ENCODE measurements around the gene DIS3L2. TPM values are rescaled to one million over a fixed set of nuclear protein-coding genes. Genes with fewer than 3 reads are reported as not detected.
"Not testable (repeated sequence)": the region's sequence is repeated elsewhere in the genome, so short reads cannot be mapped to it uniquely, and the experiment has no call there.

Gene DIS3L2
- total RNA-seq, 1 donor from 2014 or later, result 17.1 TPM

- no peak for DNase-seq (ENCODE audit: low read depth, low spot score)
These were observed 208.9 kb downstream of the DIS3L2 start for GRCh38 chr2:232170396-232170795.

GRCh38 chr2:232174662-232175061, 213.1 kb downstream of the DIS3L2 start:
- DNase-seq (ENCODE audit: low read depth, low spot score), result no peak

GRCh38 chr2:232176587-232176986, 215.1 kb downstream of the DIS3L2 start:
- not testable (repeated sequence) for DNase-seq (ENCODE audit: low read depth, low spot score)

GRCh38 chr2:232183279-232183678, 221.8 kb downstream of the DIS3L2 start:
- DNase-seq (ENCODE audit: low read depth, low spot score), result no peak

GRCh38 chr2:232184346-232184745, 222.8 kb downstream of the DIS3L2 start:
- no peak for DNase-seq (ENCODE audit: low read depth, low spot score)

GRCh38 chr2:232190796-232191195, 229.3 kb downstream of the DIS3L2 start:
- DNase-seq (ENCODE audit: low read depth, low spot score), result no peak

DNA sequence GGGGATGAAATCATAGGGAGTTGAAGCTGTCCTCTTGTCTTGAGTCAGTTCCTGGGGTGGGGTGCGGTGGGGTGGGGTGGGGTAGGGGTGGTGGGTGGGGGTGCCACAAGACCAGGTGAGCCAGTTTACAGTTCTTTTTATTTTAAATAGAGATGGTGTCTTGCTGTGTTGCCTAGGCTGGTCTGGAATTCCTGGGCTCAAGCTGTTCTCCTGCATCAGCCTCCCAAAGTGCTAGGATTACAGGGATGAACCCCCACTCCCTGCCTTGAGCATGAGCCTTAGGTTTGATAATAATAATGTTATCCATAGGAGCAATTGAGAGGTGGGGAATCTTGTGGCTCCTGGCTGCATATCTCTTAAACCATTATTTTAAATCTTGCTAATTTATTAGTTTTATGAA, 234.0 kb downstream of the DIS3L2 start:
- no peak for DNase-seq (ENCODE audit: low read depth, low spot score)

DNA sequence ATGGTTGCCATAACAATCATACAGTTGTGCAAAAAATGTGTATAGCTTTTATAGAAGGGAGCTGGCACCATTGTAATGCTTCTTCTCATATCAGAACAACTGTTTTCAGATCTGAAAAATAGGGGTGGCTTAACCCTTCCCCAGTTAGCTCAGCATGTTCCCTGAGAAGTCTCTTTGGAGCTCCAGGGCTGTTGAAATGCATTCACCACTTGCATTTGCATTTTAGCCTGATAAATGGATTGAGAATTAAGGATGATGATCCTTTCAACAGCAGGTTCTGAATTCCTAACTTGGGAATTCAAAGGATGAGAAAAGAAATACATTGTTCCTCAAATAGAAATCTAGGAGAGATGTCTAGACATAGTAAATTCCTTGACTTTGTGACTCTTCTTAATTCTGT, 235.3 kb downstream of the DIS3L2 start:
- DNase-seq (ENCODE audit: low read depth, low spot score), result no peak

DNA sequence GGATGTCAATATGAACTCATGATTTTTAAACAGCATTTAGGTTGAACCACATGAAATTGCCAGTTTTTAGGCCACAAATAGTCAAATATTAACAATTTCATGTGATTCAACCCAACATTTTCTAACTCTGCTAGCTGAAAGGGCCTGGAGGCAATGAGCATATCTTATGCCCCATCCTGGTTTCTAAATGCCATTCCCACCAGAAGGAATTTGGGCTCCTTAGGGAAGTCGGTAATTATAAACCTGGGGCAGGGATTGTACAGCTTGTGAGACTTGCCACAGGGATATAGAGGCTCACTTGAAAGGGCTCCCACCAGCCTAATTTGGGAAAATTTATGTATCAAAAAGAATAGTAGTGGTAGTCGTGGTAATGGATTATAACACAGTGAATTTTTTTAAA, 238.7 kb downstream of the DIS3L2 start:
- DNase-seq (ENCODE audit: low read depth, low spot score), result no peak

GRCh38 chr2:232203166-232203891, 241.8 kb downstream of the DIS3L2 start:
- DNase-seq (ENCODE audit: low read depth, low spot score), result no peak

GRCh38 chr2:232203936-232204335, 242.4 kb downstream of the DIS3L2 start:
- no peak for DNase-seq (ENCODE audit: low read depth, low spot score)

- DNase-seq (ENCODE audit: low read depth, low spot score), result no peak
These were observed 243.0 kb downstream of the DIS3L2 start for GRCh38 chr2:232204457-232204931.

- no peak for DNase-seq (ENCODE audit: low read depth, low spot score)
These were observed 245.7 kb downstream of the DIS3L2 start for GRCh38 chr2:232207174-232207573.

DNA sequence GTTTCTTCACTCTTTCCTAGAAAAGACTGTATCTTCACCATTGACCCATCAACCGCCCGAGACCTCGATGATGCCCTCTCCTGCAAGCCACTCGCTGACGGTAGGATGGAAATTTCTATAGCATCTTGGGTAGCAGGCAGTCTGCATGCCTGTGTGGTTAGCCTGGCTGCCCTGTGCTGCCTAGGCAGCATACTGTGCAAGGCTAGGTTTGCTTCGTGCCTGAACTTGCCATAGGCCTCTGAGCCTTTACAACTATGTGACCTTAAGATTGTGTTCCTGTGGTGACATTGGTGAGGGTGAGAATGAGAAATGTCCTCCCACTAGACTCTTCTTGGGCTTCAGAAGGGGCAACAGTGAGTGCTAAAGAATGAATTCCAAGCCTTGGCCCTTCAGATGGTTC, 248.8 kb downstream of the DIS3L2 start:
- no peak for DNase-seq (ENCODE audit: low read depth, low spot score)

DNA sequence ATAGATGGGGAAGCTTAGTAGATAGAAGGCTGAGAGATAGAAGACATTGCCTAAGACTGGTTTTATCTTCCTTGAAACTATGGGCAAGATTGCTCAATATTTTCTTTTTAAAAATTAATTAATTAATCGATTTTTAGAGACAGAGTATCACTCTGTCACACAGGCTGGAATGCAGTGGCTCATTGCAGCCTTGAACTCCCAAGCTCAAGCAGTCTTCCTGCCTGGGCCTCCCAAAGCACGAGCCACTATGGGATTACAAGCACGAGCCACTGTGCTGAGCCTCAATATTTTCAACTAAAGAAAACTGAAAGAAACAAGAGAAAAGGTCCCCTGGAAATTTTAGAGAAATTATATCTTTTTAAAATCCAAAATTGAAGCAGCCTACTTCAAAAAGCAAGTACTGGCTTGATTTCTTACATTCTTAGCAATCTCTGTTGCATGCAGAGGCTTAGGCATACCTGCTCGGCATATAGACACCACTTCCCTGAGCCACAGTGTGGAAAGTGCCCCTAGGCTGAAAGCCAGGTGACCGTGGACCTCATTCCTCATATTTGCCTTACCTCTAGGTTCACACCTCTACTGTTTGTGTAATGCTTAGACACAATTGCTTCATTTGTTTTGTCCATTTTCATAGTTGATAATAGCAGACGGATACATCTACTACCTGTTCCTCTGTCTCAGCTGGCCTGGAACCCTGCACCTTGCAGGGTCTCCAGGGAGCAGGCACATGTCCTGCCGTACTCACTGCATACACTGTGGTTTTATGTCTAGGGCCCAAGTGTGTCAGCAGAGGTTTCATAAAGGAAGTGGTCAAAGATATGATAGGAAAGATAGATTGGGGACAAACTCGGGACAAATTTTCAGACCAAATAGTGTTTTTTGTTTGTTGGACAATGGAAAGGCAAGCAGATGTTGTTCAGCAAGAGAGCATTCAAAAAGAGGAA, 250.5 kb downstream of the DIS3L2 start:
- no peak for DNase-seq (ENCODE audit: low read depth, low spot score)

- DNase-seq (ENCODE audit: low read depth, low spot score), result no peak
These were observed 251.7 kb downstream of the DIS3L2 start for GRCh38 chr2:232213176-232213575.

DNA sequence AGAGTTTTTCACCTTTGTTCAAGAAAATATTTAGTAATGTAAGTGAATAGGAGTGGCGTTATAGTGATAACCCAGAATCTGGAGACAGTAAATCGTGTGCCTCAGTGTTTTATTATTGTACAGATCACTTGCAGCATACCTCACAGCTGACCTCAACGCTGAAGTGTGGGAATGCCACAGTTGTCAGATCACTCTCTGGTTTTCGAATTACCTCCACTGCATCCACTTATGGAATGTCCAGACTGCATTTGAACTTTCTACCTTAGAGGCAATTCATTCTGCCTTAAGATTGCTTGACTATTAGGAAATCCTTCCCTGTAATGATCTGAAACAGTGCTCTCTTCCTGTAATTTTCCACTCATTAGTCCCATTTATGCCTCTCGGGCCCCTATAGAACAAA, 252.5 kb downstream of the DIS3L2 start:
- no peak for DNase-seq (ENCODE audit: low read depth, low spot score)

- no peak for DNase-seq (ENCODE audit: low read depth, low spot score)
These were observed 254.5 kb downstream of the DIS3L2 start for GRCh38 chr2:232216028-232216427.

DNA sequence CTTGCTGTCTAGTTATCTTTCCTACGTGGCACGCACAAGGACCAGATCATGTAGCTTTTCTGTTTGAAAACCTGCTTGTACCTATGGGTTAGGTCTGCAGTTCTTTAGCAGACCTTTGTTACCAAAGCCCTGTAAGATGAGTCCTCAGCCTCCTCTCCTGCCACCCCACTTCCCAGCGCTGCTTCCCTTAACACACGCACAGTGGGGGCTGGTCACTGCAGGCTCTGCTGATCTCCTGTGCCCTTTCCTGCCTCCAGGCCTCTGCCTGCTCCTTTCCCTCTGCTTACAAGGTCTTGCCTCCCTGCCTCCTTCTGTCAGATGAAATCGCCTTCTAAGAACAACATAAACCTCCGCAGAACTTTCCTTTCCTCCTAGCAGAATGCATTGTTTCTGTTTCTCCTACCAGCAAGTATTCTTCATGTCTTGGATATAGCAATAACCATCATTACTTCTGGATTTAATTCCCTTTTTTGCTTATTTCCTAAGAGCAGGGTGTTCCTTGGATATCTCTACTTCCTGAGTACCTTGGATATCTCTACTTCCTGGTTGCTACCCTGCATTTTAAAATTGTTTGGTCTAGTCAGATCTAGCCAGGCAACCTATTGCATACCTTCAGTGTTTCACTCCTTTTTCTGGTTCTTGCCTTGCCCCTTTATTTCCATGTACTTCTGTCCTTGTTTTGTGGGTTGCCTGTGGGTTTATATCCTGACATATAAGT, 257.4 kb downstream of the DIS3L2 start:
- no peak for DNase-seq (ENCODE audit: low read depth, low spot score)

DNA sequence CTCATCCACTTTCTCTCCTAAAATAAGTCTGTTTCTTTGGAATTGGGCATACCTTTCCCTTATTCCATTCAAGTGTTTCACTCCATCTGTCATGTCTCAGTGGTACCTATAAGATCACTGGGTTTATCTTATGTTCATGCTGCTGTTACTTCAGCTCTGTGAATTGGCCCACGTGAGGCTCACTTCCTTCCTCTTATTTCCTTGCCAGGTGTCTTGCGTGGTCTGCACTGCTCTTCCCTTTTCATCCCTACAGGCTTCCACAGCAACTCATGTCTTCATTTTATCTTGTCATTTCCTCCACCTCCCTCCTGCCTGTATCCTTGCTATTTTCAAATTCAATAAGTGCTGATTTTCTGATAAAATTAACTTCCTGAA, 258.0 kb downstream of the DIS3L2 start:
- no peak for DNase-seq (ENCODE audit: low read depth, low spot score)

DNA sequence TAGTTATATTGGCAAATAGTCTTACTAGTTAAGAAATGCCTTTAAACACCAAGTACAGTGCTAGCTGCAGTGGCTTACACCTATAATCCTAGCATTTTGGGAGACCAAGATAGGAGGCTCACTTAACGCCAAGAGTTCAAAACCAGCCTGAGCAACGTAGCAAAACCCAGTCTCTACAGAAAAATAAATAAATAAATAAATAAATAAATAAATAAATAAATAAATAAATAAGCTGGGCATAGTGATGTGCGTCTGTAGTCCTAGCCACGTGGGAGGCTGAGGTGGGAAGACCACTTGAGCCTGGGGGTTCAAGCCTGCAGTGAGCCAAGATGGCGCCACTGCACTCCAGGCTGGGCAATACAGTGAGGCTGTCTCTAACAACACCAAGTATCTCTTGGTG, 258.4 kb downstream of the DIS3L2 start:
- DNase-seq (ENCODE audit: low read depth, low spot score), result no peak

GRCh38 chr2:232225429-232225828, 263.9 kb downstream of the DIS3L2 start:
- DNase-seq (ENCODE audit: low read depth, low spot score), result no peak

All from pulmonary artery endothelial cell (primary cell).